Nephron progenitor cell (in vitro differentiated cells): ENCODE results near the gene CAMTA1.

Experiments used
- DNase-seq: peaks from one replicate; pipeline ENCODE4 v3.0.0; 2021
- H3K27ac Mint-ChIP-seq: 2 replicates; pipeline ENCODE4 v1.8.0; 2021; ENCODE audit warnings: mild to moderate bottlenecking, moderate library complexity, mixed read lengths
- H3K27me3 Mint-ChIP-seq: 2 replicates; pipeline ENCODE4 v1.8.0; 2021; ENCODE audit warnings: mild to moderate bottlenecking, low read depth, mixed read lengths; ENCODE audit not compliant: poor library complexity
- H3K36me3 Mint-ChIP-seq: 2 replicates; pipeline ENCODE4 v1.8.0; 2021; ENCODE audit warnings: low read depth, mixed read lengths
- H3K4me1 Mint-ChIP-seq: 2 replicates; pipeline ENCODE4 v1.8.0; 2021; ENCODE audit warnings: mixed read lengths
- H3K4me3 Mint-ChIP-seq: 2 replicates; pipeline ENCODE4 v1.8.0; 2021; ENCODE audit warnings: mild to moderate bottlenecking, moderate library complexity, mixed read lengths
- H3K9me3 Mint-ChIP-seq: 2 replicates; pipeline ENCODE4 v1.8.0; 2021; ENCODE audit warnings: mild to moderate bottlenecking, moderate library complexity, mixed read lengths
- TF ChIP-seq, protein P1 (sequence below): fragments of 200-600 bp; sonication (generic); IDR thresholded peaks from 2 replicates; pipeline ENCODE4 v1.5.0; 2021; ENCODE audit warnings: antibody characterized with exemption

The CAMTA1 gene

GRCh38 chr1:7425771-7426170 is 640.5 kb downstream of the CAMTA1 start:
- peaks cover 14% of the 10 kb centered on the region for H3K4me1 Mint-ChIP-seq
- DNase-seq: no peak
- TF ChIP-seq, protein P1, sequence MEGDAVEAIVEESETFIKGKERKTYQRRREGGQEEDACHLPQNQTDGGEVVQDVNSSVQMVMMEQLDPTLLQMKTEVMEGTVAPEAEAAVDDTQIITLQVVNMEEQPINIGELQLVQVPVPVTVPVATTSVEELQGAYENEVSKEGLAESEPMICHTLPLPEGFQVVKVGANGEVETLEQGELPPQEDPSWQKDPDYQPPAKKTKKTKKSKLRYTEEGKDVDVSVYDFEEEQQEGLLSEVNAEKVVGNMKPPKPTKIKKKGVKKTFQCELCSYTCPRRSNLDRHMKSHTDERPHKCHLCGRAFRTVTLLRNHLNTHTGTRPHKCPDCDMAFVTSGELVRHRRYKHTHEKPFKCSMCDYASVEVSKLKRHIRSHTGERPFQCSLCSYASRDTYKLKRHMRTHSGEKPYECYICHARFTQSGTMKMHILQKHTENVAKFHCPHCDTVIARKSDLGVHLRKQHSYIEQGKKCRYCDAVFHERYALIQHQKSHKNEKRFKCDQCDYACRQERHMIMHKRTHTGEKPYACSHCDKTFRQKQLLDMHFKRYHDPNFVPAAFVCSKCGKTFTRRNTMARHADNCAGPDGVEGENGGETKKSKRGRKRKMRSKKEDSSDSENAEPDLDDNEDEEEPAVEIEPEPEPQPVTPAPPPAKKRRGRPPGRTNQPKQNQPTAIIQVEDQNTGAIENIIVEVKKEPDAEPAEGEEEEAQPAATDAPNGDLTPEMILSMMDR: no peak
- H3K9me3 Mint-ChIP-seq: no peaks in the 10 kb centered on the region
- no peak overlapping the region for H3K4me3 Mint-ChIP-seq
- H3K27ac Mint-ChIP-seq: no peak overlapping the region
- no peaks in the 10 kb centered on the region for H3K36me3 Mint-ChIP-seq
- peaks cover 4% of the 10 kb centered on the region for H3K27me3 Mint-ChIP-seq

- no peak overlapping the region for H3K27ac Mint-ChIP-seq
- DNase-seq: no peak
- H3K36me3 Mint-ChIP-seq: no peaks in the 10 kb centered on the region
- H3K9me3 Mint-ChIP-seq: no peaks in the 10 kb centered on the region
- TF ChIP-seq, protein P1: no peak
- no peak overlapping the region for H3K4me3 Mint-ChIP-seq
- H3K4me1 Mint-ChIP-seq: peaks cover 19% of the 10 kb centered on the region
- peaks cover 7% of the 10 kb centered on the region for H3K27me3 Mint-ChIP-seq
Observed at GRCh38 chr1:7426780-7427604, 641.7 kb downstream of the CAMTA1 start.

DNA sequence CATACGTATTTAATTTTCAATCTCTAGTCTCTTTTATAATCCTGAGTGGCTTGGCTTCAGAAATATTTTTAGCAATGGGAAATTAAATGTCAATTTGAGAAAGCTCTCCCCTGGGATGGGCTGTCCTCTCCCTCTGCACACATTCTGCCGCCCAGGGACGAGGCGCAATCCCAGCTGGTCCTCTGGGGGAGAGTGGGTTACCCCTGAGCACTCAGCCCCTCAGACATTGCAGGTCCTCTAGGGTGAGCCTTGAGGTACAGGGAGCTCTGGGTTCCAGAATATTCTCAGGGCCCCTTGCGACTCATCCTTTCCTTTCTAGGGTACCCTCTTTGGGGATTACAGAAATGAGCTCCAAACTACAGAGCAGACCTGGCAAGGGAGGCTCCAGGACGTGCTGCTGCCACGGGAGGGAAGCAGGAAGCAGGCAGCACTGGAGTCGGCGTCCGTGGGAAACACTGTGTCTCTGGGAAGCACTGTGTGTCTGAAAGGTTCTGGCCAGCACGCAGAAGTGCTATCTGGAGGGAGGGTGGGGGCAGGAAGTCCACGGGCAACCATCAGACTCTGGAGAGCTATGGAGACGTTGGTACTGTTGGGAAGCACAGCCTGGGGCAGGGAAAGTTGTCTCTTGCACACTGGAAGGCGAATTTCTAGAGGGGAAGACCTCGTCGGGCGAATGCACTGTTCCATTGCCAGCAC is 642.5 kb downstream of the CAMTA1 start:
- Mint-ChIP-seq H3K27ac (no peak overlapping the region), H3K4me1 (peaks cover 27% of the 10 kb centered on the region), H3K9me3 (no peaks in the 10 kb centered on the region), H3K27me3 (peaks cover 7% of the 10 kb centered on the region), H3K4me3 (no peak overlapping the region), H3K36me3 (no peaks in the 10 kb centered on the region)
- TF ChIP-seq, protein P1: no peak
- DNase-seq: no peak

DNA sequence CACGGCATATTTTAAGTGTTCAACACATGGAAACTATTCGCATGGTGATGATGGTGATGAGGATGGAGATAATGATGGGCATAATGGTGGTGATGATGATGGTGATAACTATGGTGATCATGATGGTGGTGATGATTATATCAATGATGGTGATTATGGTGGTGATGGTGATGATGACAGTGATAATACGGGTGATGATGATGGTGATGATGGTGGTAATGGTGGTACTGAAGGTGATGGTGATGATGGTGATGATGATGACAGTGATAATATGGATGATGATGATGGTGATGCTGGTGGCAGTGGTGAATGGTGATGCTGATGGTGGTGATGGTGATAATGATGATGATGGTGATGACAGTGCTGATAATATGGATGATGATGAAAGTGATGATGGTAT is 644.0 kb downstream of the CAMTA1 start:
- no peak overlapping the region for H3K4me3 Mint-ChIP-seq
- peaks cover 40% of the 10 kb centered on the region for H3K4me1 Mint-ChIP-seq
- H3K27ac Mint-ChIP-seq: no peak overlapping the region
- peaks cover 3% of the 10 kb centered on the region for H3K27me3 Mint-ChIP-seq
- H3K9me3 Mint-ChIP-seq: no peaks in the 10 kb centered on the region
- no peaks in the 10 kb centered on the region for H3K36me3 Mint-ChIP-seq
- no peak for DNase-seq
- TF ChIP-seq, protein P1: no peak

GRCh38 chr1:7430047-7430608 is 644.9 kb downstream of the CAMTA1 start:
- TF ChIP-seq, protein P1: no peak
- Mint-ChIP-seq H3K36me3 (no peaks in the 10 kb centered on the region), H3K27ac (no peak overlapping the region), H3K27me3 (peaks cover 3% of the 10 kb centered on the region), H3K9me3 (no peaks in the 10 kb centered on the region), H3K4me3 (no peak overlapping the region), H3K4me1 (peaks cover 42% of the 10 kb centered on the region)
- no peak for DNase-seq
